DMS153 treated with DMSO at 0.1 percent for 48 hours (cell line): ENCODE results near the gene BATF3.
"Not testable (repeated sequence)": the region's sequence is repeated elsewhere in the genome, so short reads cannot be mapped to it uniquely, and the experiment has no call there.

Source experiments
- DNase-seq: peaks from one replicate; lab custom pipeline; 2025; ENCODE audit not compliant: unreplicated experiment; lab: John Stamatoyannopoulos, UW

The BATF3 gene

DNA sequence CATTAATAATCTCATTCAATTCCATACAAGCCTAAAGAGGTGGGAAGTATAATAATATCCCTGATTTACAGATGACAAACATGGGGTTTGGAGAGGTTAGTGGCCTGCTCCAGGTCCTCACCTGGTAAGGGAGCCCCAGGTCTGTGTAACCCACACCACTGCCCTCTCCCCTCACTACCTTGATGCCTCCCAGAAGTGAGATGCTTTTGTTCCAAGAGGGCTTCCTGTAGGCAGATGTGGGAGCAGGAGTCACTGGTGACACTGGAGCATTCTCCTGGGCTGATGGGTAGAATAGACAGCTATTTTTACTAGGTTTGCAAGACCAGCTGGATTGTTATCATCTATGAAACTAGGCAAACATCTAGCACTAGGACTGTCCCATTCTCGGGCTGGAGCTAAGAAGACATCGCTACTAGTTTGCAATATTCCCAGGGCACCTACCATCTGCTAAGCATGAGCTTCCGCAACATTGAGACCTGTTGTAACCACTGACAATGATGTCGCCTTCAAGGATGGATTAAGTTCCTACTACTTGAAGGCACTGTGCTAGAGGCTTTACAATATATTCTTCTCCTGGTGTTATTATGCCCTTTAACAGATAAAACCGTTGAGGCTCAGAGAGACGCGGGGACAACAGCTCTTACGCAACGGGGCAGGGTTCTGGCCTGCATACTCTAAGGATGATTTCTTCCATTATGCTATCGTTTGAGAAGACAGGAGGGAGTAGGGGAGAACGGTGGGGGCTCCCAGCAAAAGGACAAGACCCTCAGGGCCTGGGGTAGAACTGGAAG, 35.0 kb downstream of the BATF3 start:
- DNase-seq = no peak

GRCh38 chr1:212658250-212658649, 41.4 kb downstream of the BATF3 start:
- DNase-seq = not testable (repeated sequence)

DNA sequence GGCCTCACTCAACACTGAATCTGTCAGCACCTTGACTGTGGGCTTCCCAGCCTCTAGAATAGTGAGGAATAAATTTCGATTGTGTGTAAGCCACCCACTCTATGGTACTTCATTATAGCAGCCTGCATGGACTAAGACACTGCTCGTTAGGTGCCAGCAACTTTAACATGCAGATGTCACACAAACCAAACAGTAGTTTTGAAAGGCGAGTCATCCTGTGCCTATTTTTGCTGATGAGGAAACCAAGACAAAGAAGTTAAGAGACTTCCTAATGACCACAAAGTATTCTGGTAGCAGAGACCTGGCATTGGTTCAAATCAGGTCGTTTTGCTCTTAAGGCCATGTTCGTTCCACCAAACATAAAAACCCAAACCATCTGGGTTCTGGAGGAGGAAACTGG, 42.9 kb downstream of the BATF3 start:
- DNase-seq = no peak

GRCh38 chr1:212655668-212656440, 43.8 kb downstream of the BATF3 start:
- DNase-seq = no peak

DNA sequence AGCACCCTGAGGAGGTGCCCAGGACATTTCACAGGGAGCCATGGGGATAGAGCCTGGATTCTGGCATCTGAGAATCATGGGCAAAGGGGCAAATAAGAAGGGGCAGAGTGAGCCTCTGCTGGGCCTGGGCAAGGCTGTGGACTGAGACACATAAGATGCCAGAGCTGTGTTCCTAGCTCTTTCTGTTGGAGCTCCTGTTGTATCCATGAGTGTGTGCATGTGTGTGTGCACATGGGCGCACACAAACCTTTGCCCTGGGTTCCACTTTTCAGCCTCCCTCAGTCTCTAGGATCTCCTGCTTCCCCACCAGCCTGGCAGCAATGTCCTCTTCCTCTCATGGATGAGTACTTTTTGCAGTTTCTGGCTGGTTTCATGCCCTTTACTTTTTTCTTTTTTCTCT, 47.0 kb downstream of the BATF3 start:
- no peak for DNase-seq

- no peak for DNase-seq
Observed at GRCh38 chr1:212651977-212652376, 47.7 kb downstream of the BATF3 start.

DNA sequence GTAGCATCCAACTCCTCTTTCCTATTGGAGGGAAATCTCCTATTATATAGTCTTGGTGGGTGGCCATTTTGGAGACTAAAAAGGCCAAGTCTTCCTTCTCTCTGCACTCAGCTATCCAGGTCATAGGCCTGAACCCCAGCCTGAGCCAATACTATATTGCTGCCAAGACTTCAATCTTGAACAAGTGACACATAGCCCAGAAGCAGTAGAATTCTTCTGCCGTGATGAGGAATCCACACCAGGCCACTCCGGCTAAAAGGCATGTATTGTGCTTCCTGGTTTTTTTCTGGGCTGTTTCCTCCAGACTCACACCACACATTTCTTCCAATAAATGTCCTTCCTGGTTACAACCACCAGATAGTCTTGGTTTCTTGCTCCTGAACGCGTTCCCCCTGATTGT, 48.1 kb downstream of the BATF3 start:
- no peak for DNase-seq

GRCh38 chr1:212650228-212650627, 49.4 kb downstream of the BATF3 start:
- no peak for DNase-seq

GRCh38 chr1:212649020-212649419, 50.6 kb downstream of the BATF3 start:
- DNase-seq = no peak

- no peak for DNase-seq
Observed at GRCh38 chr1:212648431-212648830, 51.2 kb downstream of the BATF3 start.

DNA sequence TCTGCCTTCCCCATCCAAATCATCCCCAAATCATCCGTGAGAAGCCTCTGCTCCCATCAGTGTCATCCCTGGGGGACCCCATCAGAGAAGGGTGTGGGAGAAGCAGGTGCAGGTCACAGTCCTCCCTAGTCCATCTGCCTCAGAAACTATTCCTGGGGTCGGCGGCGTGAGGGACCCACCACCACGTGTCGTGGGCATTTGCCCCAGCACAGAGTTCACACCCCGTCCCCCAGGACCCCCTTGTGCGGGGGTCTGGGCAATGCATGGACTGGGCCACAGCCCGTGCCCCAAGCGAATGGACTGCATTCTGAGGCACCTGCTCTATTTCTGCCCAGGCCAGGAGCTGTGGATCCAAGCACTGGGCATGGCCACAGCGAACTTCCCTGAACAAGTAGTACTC, 52.6 kb downstream of the BATF3 start:
- DNase-seq = no peak

GRCh38 chr1:212646588-212646987, 53.1 kb downstream of the BATF3 start:
- no peak for DNase-seq

DNA sequence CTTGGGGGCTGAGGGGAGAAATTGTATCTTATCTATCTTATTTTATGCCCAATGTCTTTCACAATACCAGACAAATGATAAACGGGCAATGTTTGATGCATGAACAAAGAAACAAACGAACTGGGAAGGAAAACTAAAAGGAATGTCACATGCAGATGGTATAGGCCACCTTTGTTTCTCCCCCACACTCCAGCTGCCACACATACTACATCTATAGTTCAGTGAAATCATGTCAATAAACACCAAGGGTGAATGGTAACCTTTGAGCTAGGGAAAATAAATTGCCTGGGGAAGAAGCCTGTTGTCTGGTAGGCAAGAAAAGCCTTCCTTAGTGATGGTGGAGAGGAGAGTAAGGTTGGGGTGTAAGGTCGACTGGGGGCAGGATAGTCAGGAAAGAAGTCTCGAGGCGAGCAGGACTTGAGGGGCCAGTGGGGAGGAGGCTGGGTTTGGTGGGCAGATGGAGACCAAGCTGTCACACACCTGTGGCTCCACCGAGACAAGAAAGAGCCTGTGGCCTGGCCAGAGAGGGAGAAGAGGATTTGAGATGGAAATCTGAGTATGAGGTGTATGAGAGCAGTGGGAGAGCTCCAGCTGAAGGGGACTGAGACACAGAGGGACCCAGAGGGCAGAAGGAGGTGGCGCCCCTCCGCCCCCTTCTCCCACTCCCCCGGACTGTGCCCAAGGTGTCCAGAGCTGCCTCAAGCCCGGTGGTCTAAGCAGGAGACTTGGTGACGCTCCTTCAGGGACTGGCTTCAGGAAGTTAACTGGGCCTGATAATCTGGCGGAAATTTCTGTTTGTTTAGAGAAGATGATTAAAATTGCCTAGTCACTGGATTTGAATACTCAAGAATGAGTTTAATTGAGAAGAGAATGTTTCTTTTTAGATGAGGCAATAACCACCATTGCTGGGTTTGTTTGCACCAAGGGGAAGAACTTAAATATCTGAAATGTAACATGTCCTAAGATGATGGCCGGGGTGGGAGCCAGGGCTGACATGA, 53.8 kb downstream of the BATF3 start:
- no peak for DNase-seq

DNA sequence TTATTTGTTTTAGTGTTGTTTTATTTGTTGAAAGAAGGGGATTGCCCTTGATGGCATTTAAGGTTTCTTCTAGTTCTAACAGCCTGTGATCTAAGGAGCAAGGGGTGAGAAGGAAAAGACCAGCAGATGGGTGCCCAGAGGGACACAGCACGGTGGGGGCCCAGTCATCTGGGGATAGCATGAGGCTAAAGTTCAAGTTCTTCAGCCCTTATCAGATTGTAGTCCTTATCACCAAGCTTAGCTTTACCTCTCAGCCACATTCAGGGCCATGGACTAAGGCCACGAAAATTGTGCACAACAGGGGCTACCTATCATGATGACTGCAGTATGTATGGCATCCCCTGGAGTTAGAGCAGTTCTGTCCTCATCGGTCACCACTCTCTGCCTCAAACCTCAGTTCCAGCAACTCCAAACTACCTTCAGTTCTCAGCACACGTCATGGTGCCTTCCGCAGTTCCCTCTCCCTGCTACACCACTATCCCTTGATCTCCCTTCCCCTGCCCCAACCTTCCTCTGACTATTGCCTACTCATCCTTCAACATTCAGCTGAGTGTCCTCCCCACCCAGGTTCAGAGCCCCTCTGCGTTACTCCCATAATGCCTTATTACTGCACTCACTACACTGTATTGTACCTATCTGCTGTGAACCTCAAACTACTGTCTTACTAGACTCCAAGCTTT, 54.6 kb downstream of the BATF3 start:
- DNase-seq = no peak

DNA sequence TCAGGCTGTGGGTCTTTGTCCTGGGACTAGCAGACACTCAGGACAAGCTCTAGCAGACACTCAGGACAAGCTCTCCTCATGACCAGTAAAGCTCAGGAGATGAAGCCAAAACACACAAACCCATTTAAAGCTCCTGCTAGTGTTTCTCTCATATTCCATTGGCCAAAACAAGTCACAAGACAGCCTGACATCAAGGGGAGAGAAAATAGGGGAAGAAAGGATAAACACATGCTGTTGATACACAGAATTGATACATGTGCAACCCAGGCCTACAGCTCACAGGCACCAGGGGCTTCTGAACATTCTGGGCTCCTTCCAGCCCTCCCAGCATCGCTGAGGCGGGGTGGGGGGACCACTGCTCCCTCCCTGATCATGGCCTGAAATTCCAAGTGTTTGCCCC, 55.8 kb downstream of the BATF3 start:
- DNase-seq = no peak

DNA sequence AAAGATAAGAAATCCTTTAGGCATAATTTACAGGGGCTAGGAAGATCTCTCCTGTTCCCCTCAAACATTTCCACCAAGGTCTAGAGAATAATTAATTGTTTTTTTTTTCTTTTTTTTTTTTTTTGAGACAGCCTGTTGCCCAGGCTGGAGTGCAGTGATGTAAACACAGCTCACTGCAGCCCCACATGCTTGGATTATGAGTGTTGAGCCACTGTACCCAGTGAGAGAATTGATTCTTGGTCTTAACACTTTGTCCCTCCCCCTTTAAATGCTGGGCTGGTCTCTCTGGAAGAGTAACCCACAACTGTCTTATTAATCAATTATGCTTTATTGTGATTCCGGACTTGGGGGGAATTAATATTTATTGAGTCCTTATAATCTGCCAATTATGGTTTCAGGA, 57.7 kb downstream of the BATF3 start:
- DNase-seq = no peak

DNA sequence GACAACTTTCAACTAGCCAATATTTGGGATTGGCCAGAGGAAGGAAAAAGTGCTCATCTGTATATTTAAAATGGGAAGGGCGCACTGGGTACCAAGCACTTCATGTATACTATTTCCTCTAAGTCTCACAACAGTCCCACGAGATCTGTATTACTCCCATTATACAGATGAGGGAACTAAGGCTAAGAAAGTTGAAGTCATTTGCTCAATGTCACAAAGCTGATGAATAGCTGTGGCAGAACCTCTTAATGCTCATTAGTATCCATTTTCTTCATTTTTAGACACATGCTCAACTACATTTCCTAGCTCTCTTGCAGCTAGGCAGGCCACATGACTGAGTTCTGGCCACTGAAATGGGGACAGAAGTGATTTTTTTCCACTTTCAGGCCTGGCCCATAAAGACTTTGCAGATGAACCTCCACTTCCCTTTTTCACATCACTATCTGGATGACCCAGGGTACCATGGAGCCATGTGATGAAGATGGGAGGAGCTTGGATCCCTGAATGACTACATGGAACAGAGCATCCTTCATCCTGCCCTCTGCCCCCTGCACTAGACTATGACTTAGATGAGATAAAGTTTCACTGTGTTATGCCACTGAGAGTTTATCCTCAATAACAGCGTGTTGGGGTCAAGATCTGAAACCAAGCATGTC, 59.3 kb downstream of the BATF3 start:
- no peak for DNase-seq

DNA sequence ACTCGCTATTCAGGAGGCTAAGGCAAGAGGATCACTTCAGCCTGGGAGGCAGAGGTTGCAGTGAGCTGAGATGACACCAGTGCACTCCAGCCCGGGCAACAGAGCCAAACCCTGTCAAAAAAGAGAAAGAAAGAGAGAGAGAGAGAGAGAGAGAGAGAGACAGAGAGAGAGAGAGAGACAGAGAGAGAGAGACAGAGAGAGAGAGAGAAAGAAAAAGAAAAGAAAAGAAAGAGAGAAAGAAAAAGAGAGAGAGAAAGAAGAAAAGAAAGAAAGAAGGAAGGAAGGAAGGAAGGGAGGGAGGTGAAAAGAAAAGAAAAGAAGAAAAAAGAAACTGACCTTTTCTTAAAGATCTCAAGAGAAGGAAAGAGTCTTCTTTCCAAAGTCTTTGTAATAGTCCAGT, 60.1 kb downstream of the BATF3 start:
- DNase-seq = not testable (repeated sequence)

GRCh38 chr1:212638492-212639151, 61.0 kb downstream of the BATF3 start:
- DNase-seq = no peak

GRCh38 chr1:212637902-212638301, 61.7 kb downstream of the BATF3 start:
- DNase-seq = no peak
